Measurements from ENCODE around the gene S100A3. TPM values are rescaled to one million over a fixed set of nuclear protein-coding genes. Genes with fewer than 3 reads are reported as not detected.
A peak's percentile ranks its signal among the peaks of the same experiment; 100 is the strongest.

Gene S100A3
- total RNA-seq, 6 experiments from 2014 or later = 0.29 TPM; not detected in 5

DNA sequence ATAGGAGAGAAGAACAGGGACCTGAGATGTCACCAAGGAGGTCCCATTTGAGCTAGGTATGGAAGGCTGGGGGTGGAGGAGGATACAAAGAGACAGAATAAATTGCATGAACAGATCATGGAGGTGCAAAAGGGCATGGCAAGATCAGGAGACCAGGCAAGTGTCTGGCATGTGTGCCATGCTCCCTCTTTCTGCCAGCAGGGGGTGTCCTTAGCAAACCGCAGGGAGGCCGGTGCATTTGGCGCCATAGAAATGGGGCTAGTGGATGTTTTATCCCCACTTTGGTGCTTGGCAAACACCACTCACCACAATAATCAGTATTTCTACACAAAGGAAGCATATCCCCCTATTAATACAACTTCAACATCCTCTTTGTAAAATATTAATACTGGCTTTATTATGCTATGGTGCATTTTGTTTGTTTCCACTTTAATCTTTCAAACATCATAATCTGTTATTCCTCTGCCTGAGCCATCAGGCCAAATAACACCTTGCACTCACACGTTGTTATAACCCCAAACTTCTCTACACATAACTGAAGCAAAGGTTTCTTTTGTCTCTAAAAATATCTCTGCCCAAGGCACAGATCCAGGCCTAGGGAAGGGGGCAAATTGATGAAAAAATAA lies 39.2 kb downstream of the S100A3 start:
- intact Hi-C loops (cut with DNase I) = loop anchor here (5.0 to 10.0 kb wide), 2 partner anchors 55 to 57 kb away; partner anchors contain the start of gene S100A2 (in 2 of the 2)
- WGBS (ENCODE audit: insufficient coverage, low coverage, low lambda C conversion rate, missing lambda C conversion rate) = 40% methylated on average over 4 of the region's 4 CpGs
- no peak for TF ChIP-seq POLR2A (IDR thresholded peaks at IDR 0.05)
- TF ChIP-seq CTCF (IDR thresholded peaks at IDR 0.05) = peak; percentile 29 to 48 (median 40)
- H3K36me3 ChIP-seq = no peaks in the 10 kb centered on the region
- DNase-seq (no peak), ATAC-seq (peak in 2 of 4 donors; percentile 14 to 48)
- no peaks in the 10 kb centered on the region for H3K9me3 ChIP-seq
- peaks cover 0 to 8% (median 2%) of the 10 kb centered on the region in 4 donors for H3K4me1 ChIP-seq
- no peak overlapping the region for H3K27ac ChIP-seq
- H3K27me3 ChIP-seq = no peaks in the 10 kb centered on the region
- H3K4me3 ChIP-seq = no peak overlapping the region

- H3K9me3 ChIP-seq = no peaks in the 10 kb centered on the region
- DNase-seq (no peak), ATAC-seq (no peak)
- TF ChIP-seq CTCF (IDR thresholded peaks at IDR 0.05) = no peak
- TF ChIP-seq POLR2A (IDR thresholded peaks at IDR 0.05) = no peak
- H3K27ac ChIP-seq = no peak overlapping the region
- peaks cover 0 to 8% (median 2%) of the 10 kb centered on the region in 4 donors for H3K4me1 ChIP-seq
- H3K27me3 ChIP-seq = no peaks in the 10 kb centered on the region
- intact Hi-C loops (cut with DNase I) = no loop called here
- no peaks in the 10 kb centered on the region for H3K36me3 ChIP-seq
- no peak overlapping the region for H3K4me3 ChIP-seq
- 100% methylated on average over 2 of the region's 3 CpGs for whole genome bisulfite sequencing (ENCODE audit: insufficient coverage, low coverage, low lambda C conversion rate, missing lambda C conversion rate)
These were observed 40.0 kb downstream of the S100A3 start for GRCh38 chr1:153509036-153509435.

- Histone ChIP-seq H3K4me1 (peaks cover 0 to 8% (median 2%) of the 10 kb centered on the region in 4 donors), H3K27me3 (no peaks in the 10 kb centered on the region), H3K27ac (no peak overlapping the region), H3K9me3 (no peaks in the 10 kb centered on the region), H3K4me3 (no peak overlapping the region), H3K36me3 (no peaks in the 10 kb centered on the region)
- ATAC-seq (no peak), DNase-seq (no peak)
- TF ChIP-seq CTCF (IDR thresholded peaks at IDR 0.05) (no peak), POLR2A (IDR thresholded peaks at IDR 0.05) (no peak)
- intact Hi-C loops (cut with DNase I) = no loop called here
- WGBS (ENCODE audit: insufficient coverage, low coverage, low lambda C conversion rate, missing lambda C conversion rate) = 84% methylated on average over 8 of the region's 11 CpGs
These were observed 41.0 kb downstream of the S100A3 start for GRCh38 chr1:153507926-153508583.

DNA sequence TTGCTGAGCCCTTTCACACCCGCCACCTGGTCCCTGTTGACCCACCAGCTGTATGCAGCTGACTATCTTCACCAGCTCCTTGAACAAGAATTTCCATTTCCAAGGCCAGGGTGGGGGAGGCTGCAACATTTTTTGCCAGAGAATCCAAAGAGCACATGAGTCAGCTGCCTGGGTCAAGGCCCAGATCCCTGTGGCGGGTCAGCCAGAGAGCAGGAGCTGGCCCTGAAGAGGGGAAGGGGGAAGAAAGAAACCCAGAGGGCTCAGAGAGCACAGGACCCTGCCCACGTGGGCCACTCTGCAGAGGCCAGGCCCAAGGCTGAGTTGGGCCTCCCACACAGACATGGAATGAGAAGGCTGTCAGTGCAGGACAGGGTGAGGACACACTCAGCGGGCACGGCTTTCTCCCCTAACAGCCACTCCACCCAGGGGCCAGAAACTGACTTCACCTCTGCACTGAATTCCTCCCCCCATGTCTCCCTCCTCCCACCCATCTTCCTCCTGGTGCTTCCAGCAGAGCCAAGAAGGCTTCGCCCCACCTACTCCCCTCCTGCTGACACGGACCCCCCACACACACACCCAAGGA lies 42.1 kb downstream of the S100A3 start:
- Histone ChIP-seq H3K9me3 (no peaks in the 10 kb centered on the region), H3K27ac (no peak overlapping the region), H3K27me3 (no peaks in the 10 kb centered on the region), H3K4me3 (no peak overlapping the region), H3K36me3 (no peaks in the 10 kb centered on the region), H3K4me1 (peaks cover 0 to 8% (median 2%) of the 10 kb centered on the region in 4 donors)
- TF ChIP-seq POLR2A (IDR thresholded peaks at IDR 0.05) (no peak), CTCF (IDR thresholded peaks at IDR 0.05) (no peak)
- DNase-seq = peak; percentile 72 to 75 (median 73)
- WGBS (ENCODE audit: insufficient coverage, low coverage, low lambda C conversion rate, missing lambda C conversion rate) = 75% methylated on average over 3 of the region's 7 CpGs
- intact Hi-C loops (cut with DNase I) = no loop called here
- ATAC-seq = peak; percentile 63 to 90 (median 82)

Data from right lobe of liver (tissue), 6 donors.